HG02798 (cell line): ENCODE results near the gene ASTN1.

Source experiments
- ATAC-seq: cut with Tn5 transposase; IDR thresholded peaks from one replicate; pipeline ENCODE4 v1.9.1; 2021; ENCODE audit warnings: mild to moderate bottlenecking; ENCODE audit not compliant: unreplicated experiment, poor library complexity

Gene ASTN1

DNA sequence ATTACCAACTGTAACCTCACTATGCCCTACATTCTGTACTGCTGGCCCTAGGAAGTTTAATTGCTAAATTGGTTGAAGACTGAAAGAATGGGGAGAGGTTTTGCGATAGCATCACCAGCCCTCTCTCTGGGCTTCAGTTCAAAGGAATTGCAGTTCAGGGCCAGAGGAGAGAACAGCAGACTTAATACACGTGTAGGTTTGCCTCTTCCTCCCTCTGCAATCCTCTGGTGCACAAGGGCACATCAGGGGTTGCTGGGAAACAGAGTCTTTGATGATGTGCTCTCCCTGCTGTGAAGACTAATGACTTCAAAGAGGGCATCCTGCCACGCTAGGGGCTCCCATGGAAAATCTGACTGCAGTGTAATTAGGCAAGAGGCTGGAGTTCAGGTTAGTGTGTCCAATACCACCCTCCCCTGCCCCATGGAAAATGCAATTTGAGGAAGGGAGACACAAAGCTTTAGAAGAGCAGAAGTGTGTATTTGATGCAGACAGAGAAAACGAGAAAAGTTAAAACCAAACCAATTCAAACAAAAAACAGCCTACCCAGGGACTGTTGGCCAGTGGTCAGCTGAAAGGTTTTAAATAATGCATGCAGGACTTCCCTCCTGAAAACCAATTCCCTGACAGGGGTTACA, 167.9 kb downstream of the ASTN1 start:
- ATAC-seq: no peak

DNA sequence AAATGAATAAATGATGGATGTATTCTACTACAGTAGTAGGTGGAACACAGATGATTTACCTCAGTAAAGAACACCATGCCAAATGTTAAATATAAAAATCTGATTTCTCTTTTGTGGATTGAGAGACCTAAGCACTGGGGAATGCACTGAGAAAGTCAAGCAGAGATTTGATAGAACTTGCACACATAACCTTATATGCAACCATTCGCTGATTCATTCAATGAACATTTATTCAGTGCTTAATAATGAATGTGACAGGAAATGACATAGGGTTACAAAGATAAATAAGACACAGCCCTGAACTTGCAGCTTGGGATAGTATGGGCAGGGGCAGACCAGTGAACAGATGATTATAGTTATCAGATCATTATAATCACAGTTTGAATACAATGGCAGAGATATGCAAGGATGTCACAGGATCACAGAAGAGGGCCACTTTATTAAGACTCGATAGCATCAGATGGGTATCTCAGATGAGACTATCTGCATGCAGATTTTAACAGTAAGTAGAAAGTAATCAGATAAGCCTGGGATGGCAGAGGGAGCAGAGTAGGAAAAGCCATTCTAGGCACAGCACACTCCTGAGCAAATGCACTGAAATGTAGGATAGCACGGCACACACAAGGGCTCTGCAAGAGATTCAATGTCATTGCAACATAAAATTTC, 169.4 kb downstream of the ASTN1 start:
- no peak for ATAC-seq

DNA sequence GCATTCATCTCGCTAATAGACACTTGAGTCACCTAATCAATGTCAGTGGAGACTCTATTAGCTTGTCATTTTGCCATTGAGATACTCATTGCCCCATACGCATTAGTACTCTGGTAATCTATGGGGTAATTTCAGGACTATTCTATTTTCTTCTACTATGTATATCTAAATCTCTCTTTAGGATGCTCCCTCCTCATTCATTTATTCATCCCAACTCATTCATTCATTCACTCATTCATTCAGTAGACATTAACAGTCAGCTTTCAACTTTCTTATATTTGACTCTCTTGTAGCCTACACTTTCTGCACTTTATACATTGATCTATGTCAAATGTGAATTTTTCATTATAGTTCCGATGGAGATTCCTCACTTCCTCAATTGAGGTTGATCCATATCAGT, 170.9 kb downstream of the ASTN1 start:
- ATAC-seq: no peak

DNA sequence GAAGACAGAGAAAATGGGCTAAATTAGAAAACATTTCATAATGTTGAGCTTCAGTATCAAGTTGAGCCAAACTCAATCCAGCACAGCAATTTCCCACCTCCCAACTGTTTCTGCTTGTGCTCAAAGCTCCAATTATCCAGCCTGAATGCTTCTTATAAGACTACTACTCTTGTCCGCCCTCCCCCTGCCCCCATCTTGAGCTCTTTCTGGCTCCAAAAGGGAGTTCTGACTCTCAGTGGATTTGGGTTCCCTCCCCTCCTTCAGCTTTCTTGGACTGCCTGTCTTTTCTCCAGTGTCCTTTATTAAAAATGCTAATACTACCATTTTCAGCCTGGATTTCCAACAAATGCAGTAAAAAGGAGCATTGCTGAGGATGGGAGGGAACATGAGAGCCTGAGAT, 174.8 kb downstream of the ASTN1 start:
- ATAC-seq: no peak

DNA sequence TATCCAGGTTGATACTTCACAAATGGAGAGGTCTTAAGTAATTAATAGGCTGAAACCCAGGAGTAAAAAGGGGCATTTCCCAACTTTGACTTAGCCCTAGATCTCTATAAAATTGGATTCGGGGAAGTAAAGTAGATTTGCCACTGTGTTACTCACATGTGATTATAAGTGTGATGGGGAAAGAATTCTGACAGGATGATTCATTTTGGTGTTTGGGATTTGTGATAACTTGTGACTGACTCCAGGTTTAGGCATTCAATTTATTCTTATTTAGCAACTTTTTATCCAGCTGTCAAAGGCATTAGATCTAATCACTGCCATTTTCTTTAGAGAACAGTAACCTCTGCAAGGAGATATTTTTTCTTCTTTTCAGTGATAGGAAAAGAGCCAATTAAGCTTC, 175.5 kb downstream of the ASTN1 start:
- ATAC-seq: no peak

DNA sequence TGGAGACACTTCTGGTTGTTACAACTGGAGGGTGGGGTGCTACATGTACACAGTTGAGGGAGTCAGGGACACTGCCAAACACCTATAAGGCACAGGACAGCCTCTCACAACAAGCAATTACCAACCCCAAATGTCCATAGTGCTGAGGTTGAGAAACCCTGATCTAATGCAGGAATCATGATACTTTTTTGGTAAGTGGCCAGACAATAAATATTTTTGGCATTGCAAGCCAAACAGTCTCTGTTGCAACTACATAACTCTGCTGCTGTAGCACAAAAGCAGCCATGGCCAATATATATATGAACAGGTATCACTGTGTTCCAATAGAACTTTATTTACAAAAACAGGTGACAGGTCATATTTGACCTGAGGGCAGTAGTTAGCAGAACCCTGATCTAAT, 177.5 kb downstream of the ASTN1 start:
- ATAC-seq: no peak

DNA sequence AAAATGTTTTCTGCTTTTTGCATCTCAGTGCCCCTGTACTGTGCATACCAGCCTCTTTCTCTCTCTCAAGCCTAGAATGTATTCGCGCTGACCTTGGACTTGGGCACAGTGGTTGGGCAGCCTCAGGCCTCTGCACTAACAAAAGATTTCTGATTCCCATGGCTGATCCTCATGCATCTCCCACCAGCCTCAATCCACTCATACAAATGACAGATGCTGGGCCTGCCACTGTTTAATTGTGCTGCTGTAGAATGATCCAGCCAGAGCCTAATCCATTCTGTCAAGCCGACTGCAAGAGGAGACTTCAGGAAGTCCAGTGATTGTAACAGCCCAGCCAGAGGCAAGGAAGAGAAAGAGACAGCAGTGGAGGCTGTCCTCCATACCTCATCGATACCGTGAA, 180.8 kb downstream of the ASTN1 start:
- no peak for ATAC-seq

DNA sequence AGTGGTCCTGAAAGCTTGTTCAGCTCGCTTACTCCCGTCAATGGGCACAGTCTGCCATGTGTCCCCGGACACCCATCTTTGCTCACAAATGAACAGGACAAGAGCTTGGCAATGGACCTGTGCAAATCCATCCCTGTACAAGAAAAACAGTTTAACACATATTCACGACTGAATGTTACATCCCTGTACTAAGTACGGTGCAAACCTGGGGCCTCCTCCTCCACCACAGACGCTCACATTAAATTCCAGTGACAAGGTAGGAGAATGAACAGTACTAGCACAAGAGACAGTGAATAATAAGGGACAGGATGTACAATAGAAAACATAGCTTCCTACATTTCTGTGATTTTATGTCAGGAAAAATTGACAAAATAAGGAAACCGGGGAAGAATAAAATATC, 187.7 kb downstream of the ASTN1 start:
- no peak for ATAC-seq

DNA sequence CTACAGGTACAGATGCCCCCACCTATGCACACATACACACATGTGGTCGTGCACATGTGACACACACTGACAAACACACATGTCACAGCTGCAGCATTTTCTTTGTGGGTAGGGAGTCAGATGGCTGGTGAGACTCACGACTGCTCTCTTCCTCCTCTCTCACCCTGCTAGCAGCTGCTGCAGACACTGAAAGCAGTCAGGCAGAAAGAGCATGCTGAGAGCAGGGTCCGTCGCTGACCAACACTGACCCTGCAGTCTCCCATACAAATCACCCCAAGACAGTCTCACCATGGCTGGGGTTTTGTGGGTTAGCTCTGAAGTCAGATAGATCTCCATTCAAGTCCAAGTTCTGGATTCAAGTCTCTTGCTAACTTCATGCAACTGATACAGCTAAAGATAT, 188.3 kb downstream of the ASTN1 start:
- no peak for ATAC-seq

DNA sequence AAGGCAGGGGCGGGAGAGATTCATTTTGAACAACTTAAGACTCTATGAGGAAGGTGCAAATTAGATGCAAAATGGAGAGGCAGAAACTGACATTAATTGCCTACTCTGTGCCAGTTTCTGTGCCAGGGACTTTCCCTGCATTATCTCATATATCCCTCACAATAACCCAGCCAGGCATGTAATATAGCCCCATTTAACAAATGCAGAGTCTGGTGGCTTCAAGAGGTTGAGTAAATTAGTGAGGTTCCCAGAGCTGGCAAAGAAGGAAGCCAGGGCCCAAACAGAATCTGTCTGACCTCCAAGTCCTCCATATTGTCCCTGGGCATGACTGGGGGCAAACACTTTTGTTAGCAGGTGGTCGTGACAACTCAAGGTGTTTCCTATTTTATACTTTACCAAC, 199.8 kb downstream of the ASTN1 start:
- no peak for ATAC-seq

DNA sequence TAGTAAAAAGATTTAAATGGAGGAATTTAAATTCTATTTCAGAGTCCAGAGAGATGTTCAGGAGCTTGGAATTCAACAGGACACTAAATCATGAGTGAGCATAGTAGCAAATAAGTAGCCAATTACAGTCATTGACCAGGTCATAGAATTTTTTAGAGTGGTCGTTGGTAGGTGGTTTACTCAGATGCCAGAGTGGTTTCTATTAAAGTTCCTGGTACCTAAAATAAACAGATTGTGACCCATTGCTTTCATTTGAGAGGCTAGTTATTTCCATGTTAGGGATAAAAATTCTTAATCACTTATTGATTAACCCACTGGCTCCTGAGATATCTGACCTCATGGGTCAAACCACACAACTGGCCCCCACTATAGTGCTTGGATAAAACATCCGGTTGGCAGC, 201.3 kb downstream of the ASTN1 start:
- ATAC-seq: no peak

DNA sequence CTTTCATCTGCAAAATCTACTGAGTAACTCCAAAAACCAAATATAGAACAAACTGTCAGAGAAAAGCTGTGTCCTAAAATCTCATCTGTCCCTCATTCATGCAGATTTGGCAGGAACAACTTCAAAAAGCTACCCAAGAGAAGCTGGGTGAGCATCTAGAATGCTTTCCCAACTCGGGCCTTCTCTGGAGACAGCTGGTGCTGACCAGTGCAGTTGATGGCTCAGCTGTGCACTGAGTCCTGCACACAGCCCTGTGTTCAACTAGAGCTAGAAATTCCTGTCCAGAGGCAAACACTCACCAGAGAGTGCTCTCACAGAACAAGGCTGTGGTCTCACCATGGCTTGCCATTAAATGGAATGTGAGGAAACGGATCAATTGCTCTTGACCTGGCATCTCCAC, 202.8 kb downstream of the ASTN1 start:
- no peak for ATAC-seq

DNA sequence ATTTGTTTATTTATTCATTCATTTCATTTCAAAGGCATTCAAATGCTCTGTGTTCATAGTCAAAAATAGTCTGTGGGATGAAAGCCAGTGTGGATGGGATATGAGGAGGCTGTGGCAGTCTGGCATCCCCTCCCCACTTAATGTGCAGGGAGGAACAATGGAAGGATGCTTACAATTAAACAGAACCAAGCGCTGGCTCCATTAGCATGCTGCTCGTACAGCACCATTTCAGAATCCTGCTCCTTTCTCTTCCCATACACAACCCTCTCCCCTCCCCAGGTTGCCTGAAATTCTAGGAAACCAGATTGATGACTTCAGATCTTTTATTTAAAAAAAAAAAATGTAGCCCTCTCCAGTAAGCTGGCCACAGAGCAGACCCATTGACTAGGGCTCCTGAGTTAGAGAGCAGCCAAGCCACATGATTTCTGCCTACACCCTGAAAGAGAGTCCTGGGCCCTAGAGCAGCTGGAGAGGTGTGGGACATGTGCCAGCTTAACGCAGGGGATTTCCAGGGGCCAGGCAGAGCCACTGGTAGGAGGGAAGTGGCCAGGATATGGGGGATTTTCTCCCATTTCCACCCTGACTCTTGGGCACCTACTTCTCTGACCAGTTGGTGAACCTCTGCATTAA, 205.2 kb downstream of the ASTN1 start:
- ATAC-seq: no peak

DNA sequence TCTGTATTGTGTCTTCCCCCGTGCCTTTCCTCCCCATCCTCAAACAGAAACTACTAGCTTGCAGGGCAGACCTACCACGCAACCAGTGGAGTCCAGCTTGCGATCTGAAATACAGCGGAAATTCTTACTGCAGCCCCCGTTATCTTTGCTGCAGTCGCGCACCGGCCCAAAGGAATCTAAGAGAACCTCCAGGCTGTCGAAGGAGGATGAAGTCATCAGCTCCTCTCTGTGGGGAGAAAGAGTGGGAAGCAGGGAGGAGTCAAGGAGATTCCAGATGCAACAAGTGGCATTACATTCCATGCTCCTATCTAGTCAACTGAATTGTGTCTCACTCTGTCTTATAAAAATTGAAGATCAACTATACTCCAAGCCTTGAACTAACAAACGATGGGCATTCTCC, 206.9 kb downstream of the ASTN1 start:
- no peak for ATAC-seq

DNA sequence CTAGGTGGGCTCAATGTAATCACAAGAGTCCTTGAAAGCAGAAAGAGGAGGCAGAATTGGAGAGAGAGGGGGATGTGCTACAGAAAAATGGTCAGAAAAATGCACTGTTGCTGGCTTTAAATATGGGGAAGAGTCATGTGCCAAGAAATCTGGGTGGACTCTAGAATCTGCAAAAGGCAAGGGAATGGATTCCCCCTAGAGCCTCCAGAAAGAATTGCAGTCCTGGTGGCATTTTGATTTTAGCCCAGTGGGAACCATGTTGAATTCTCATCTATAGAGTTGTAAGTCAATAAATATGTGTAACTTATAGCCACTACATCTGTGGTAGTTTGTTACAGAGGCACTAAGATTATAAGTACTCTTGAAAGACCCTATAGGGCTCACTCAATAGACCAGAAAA, 210.3 kb downstream of the ASTN1 start:
- ATAC-seq: no peak

DNA sequence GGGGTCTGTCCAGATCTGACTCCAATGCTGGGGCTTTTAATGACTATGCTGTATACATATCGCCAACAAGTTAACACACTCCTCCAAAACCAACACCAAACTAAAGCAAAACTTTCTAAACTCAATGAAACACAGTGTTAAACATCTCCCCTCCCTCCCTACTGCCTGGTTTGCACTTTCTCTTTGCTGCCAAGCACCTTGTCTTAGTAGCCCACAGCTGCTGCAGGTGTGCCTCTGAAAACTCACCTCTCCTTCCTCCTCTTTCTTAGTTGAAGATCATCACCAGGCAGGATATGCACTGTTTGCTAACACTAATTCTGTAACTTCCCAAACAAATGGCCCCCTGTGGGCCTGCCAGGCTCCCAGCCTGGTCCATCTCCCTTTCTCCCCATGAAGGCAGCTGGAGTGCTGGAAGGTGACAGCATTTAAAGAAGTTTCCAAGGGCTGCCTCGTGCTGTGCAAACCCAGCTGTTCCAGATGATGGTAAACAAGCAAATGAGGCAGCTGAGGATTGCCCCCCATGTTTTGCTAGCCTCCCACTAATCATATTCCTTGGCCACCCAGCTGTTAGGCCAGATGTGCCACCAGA, 213.7 kb downstream of the ASTN1 start:
- no peak for ATAC-seq

DNA sequence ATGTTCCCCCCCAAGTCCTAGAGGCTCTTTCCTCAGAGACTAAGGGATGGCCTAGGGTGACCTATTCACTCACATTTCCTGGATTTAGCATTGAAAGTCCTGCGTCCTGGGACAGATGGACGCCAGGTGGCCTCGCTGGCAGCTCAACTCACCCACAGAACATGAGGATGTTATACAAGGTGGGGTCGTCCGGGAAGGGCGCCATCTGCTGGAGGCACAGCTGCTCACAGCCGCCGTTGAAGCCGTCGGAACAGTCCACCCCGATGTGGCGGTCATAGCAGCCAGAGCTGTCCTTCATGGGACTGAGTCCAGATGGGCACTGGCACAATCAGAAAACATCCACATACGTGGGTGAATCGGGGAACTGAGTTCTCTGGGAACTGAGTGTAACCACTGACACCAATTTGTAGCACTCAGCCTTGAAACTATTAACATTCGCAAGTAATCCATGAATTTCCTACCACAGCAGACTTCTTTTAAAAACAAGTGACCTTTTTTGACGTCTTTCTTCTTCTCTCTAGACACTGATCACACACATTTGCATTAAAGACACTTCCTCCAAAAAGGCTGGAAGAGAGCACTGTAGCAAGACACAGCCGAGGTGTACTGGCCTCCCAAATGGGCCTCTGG, 215.4 kb downstream of the ASTN1 start:
- no peak for ATAC-seq

DNA sequence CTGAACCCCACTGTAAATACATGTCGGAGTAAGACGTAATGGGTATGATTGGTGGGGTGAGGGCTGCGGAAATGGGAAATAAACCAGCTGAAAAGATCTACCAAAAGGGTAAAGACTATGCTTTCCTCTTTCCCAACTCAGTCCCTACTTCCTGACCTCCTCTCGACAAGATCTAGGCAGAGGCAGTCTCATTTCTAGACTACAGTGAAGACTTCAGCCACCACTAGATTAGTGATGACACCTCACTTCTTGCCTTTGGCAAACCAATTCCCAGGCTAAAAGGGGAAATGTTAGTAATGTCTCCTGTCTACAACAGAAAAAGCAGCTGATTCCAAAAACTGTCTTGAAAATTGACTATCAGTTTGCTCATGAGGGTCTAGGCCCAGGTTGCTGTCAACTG, 219.9 kb downstream of the ASTN1 start:
- ATAC-seq: no peak

DNA sequence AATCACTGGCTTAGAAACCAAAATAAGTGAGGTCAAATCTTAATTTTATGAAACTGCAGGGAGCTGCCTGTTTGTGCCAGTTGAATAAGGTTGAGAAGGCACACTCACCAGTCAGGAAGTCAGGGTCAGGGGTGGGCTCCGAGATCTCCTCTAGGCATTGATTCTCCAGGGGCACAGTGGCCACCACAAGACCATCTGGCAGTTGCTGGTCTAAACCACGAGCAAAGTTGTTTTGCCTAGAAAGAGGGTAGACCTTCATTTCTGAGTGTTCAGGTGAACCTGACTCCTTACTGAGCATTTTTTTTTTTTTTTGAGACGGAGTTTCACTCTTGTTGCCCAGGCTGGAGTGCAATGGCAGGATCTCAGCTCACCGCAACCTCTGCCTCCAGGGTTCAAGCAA, 220.7 kb downstream of the ASTN1 start:
- no peak for ATAC-seq

DNA sequence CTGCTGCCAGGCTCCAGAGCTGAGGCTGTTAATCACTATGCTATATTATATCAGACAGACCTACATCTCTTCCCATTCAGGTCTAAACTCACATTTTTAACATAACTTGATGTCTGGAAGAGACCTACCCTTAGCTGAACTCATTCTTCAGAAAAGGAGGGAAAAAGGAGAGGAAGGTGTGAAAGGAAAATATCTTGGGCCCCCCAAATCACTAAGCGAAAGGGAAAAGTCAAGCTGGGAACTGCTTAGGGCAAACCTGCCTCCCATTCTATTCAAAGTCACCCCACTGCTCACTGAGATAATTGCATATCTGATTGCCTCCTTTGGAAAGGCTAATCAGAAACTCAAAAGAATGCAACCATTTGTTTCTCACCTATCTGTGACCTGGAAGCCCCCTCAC, 222.2 kb downstream of the ASTN1 start:
- ATAC-seq: no peak

DNA sequence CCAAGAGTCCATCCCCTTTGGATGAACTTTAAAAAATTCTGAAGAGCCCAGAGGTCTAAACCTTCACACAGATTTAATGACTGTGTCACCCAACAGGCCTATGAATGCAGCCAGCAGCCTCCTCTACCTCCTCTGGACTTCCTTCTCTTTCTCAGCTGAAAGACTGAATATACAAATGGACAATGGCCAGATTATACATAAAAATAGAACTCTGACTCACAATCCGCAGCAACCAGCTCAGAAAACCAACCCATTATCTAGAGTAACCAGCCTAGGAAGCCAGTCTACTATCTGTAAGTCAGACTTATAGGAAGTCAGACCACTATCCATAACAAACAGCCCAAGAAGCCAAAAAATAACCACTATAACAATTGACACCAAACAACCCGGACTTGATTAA, 224.5 kb downstream of the ASTN1 start:
- no peak for ATAC-seq
